Activated T-helper 1 cell treated with anti-CD3 and anti-CD28 coated beads, Interleukin-12 subunit alpha, Interleukin-12 subunit beta, Interleukin-2, Interleukin-4 antibody, amounts not matched to agents 30 ng/mL and 10 ng/mL and 1 ng/mL, durations not matched to agents 14 hours and 24 hours and 36 hours (primary cell): ENCODE measurements around the gene PCNX2. TPM values are rescaled to one million over a fixed set of nuclear protein-coding genes. Genes with fewer than 3 reads are reported as not detected.
"Not testable (repeated sequence)": the region's sequence is repeated elsewhere in the genome, so short reads cannot be mapped to it uniquely, and the experiment has no call there.

Experiments used
- DNase-seq: peaks from one replicate; pipeline ENCODE4 v3.0.0; 2021; ENCODE audit warnings: low spot score
- H3K27ac Mint-ChIP-seq: one replicate; pipeline ENCODE4 v1.8.0; 2021; ENCODE audit warnings: mild to moderate bottlenecking, mixed read lengths
- H3K27me3 Mint-ChIP-seq: one replicate; pipeline ENCODE4 v1.8.0; 2022; ENCODE audit warnings: mild to moderate bottlenecking, moderate library complexity, mixed read lengths; ENCODE audit not compliant: insufficient read depth
- H3K36me3 Mint-ChIP-seq: one replicate; pipeline ENCODE4 v1.8.0; 2021; ENCODE audit warnings: low read depth, mixed read lengths
- H3K4me1 Mint-ChIP-seq: one replicate; pipeline ENCODE4 v1.8.0; 2021; ENCODE audit warnings: low read depth, mixed read lengths
- H3K4me3 Mint-ChIP-seq: one replicate; pipeline ENCODE4 v1.8.0; 2021; ENCODE audit warnings: mild to moderate bottlenecking, moderate library complexity, mixed read lengths
- H3K9me3 Mint-ChIP-seq: one replicate; pipeline ENCODE4 v1.8.0; 2021; ENCODE audit warnings: mixed read lengths
- intact Hi-C: fragments of 100-400 bp; cut with micrococcal nuclease; formaldehyde crosslinking; loops from one replicate; pipeline ENCODE4 v1.15.1; 2024
- total RNA-seq: library from RNA; stranded (reverse); gene quantifications from 2 replicates; pipeline ENCODE4 v1.2.3, GENCODE V29; 2022

Gene PCNX2
- total RNA-seq, 1 donor from 2014 or later = 33.7 TPM

- no peak overlapping the region for H3K27ac Mint-ChIP-seq
- H3K4me1 Mint-ChIP-seq = no peaks in the 10 kb centered on the region
- H3K9me3 Mint-ChIP-seq = no peaks in the 10 kb centered on the region
- DNase-seq = no peak
- H3K27me3 Mint-ChIP-seq = no peaks in the 10 kb centered on the region
- no peak overlapping the region for H3K4me3 Mint-ChIP-seq
- intact Hi-C loops = no loop called here
- peaks cover 33% of the 10 kb centered on the region for H3K36me3 Mint-ChIP-seq
Measured at GRCh38 chr1:233010146-233010545, 285.4 kb downstream of the PCNX2 start.

- Mint-ChIP-seq H3K9me3 (peaks cover 5% of the 10 kb centered on the region), H3K27me3 (no peaks in the 10 kb centered on the region), H3K4me3 (no peak overlapping the region), H3K36me3 (peaks cover 15% of the 10 kb centered on the region), H3K27ac (no peak overlapping the region), H3K4me1 (no peaks in the 10 kb centered on the region)
- DNase-seq = no peak
- intact Hi-C loops = no loop called here
Measured at GRCh38 chr1:233006541-233006973, 289.0 kb downstream of the PCNX2 start.

- no peak for DNase-seq
- H3K4me3 Mint-ChIP-seq = no peak overlapping the region
- no peaks in the 10 kb centered on the region for H3K27me3 Mint-ChIP-seq
- H3K4me1 Mint-ChIP-seq = no peaks in the 10 kb centered on the region
- intact Hi-C loops = no loop called here
- H3K36me3 Mint-ChIP-seq = peaks cover 15% of the 10 kb centered on the region
- H3K9me3 Mint-ChIP-seq = peaks cover 5% of the 10 kb centered on the region
- no peak overlapping the region for H3K27ac Mint-ChIP-seq
Measured at GRCh38 chr1:233006108-233006507, 289.4 kb downstream of the PCNX2 start.

- Mint-ChIP-seq H3K9me3 (peaks cover 5% of the 10 kb centered on the region), H3K27ac (no peak overlapping the region), H3K27me3 (no peaks in the 10 kb centered on the region), H3K4me1 (no peaks in the 10 kb centered on the region), H3K4me3 (no peak overlapping the region), H3K36me3 (peaks cover 16% of the 10 kb centered on the region)
- intact Hi-C loops = no loop called here
- no peak for DNase-seq
Measured at GRCh38 chr1:233005703-233006102, 289.8 kb downstream of the PCNX2 start.

- no peak overlapping the region for H3K27ac Mint-ChIP-seq
- H3K4me1 Mint-ChIP-seq = no peaks in the 10 kb centered on the region
- no peaks in the 10 kb centered on the region for H3K27me3 Mint-ChIP-seq
- no peak overlapping the region for H3K4me3 Mint-ChIP-seq
- H3K36me3 Mint-ChIP-seq = peaks cover 18% of the 10 kb centered on the region
- DNase-seq = no peak
- peaks cover 5% of the 10 kb centered on the region for H3K9me3 Mint-ChIP-seq
- intact Hi-C loops = no loop called here
Measured at GRCh38 chr1:233005156-233005555, 290.4 kb downstream of the PCNX2 start.

- H3K27ac Mint-ChIP-seq = no peak overlapping the region
- no peak for DNase-seq
- H3K4me3 Mint-ChIP-seq = no peak overlapping the region
- peaks cover 19% of the 10 kb centered on the region for H3K36me3 Mint-ChIP-seq
- no peaks in the 10 kb centered on the region for H3K4me1 Mint-ChIP-seq
- no peaks in the 10 kb centered on the region for H3K27me3 Mint-ChIP-seq
- intact Hi-C loops = no loop called here
- peaks cover 5% of the 10 kb centered on the region for H3K9me3 Mint-ChIP-seq
Measured at GRCh38 chr1:233004451-233004850, 291.1 kb downstream of the PCNX2 start.

- intact Hi-C loops, DNase-seq, H3K27ac Mint-ChIP-seq, H3K4me1 Mint-ChIP-seq, H3K4me3 Mint-ChIP-seq, H3K9me3 Mint-ChIP-seq, H3K27me3 Mint-ChIP-seq: not testable (repeated sequence)
- H3K36me3 Mint-ChIP-seq = peaks cover 19% of the 10 kb centered on the region
Measured at GRCh38 chr1:233003638-233004037, 291.9 kb downstream of the PCNX2 start.

- no peaks in the 10 kb centered on the region for H3K27me3 Mint-ChIP-seq
- H3K9me3 Mint-ChIP-seq = peaks cover 5% of the 10 kb centered on the region
- H3K4me1 Mint-ChIP-seq = no peaks in the 10 kb centered on the region
- DNase-seq = no peak
- H3K27ac Mint-ChIP-seq = no peak overlapping the region
- H3K4me3 Mint-ChIP-seq = no peak overlapping the region
- peaks cover 41% of the 10 kb centered on the region for H3K36me3 Mint-ChIP-seq
- intact Hi-C loops = no loop called here
Measured at GRCh38 chr1:232999956-233000625, 295.4 kb downstream of the PCNX2 start.

- intact Hi-C loops = no loop called here
- H3K4me1 Mint-ChIP-seq = no peaks in the 10 kb centered on the region
Measured at GRCh38 chr1:232998646-232999045, 296.9 kb downstream of the PCNX2 start.

GRCh38 chr1:232998138-232998537 lies 297.4 kb downstream of the PCNX2 start:
- H3K4me3 Mint-ChIP-seq = no peak overlapping the region
- peaks cover 17% of the 10 kb centered on the region for H3K9me3 Mint-ChIP-seq
- no peaks in the 10 kb centered on the region for H3K4me1 Mint-ChIP-seq
- H3K27me3 Mint-ChIP-seq = no peaks in the 10 kb centered on the region
- peaks cover 55% of the 10 kb centered on the region for H3K36me3 Mint-ChIP-seq
- H3K27ac Mint-ChIP-seq = no peak overlapping the region
- intact Hi-C loops = no loop called here
- no peak for DNase-seq

More at GRCh38 chr1:232998646-232999045, 296.9 kb downstream of the PCNX2 start:
- Mint-ChIP-seq H3K9me3 (peaks cover 14% of the 10 kb centered on the region), H3K4me3 (no peak overlapping the region), H3K36me3 (peaks cover 52% of the 10 kb centered on the region), H3K27ac (no peak overlapping the region), H3K27me3 (no peaks in the 10 kb centered on the region)
- no peak for DNase-seq

GRCh38 chr1:232996143-232996542 lies 299.4 kb downstream of the PCNX2 start:
- intact Hi-C loops = no loop called here
- no peak overlapping the region for H3K4me3 Mint-ChIP-seq
- no peaks in the 10 kb centered on the region for H3K4me1 Mint-ChIP-seq
- peaks cover 61% of the 10 kb centered on the region for H3K36me3 Mint-ChIP-seq
- H3K27ac Mint-ChIP-seq = no peak overlapping the region
- peaks cover 16% of the 10 kb centered on the region for H3K9me3 Mint-ChIP-seq
- no peaks in the 10 kb centered on the region for H3K27me3 Mint-ChIP-seq
- DNase-seq = no peak

GRCh38 chr1:232995189-232995588 lies 300.3 kb downstream of the PCNX2 start:
- Mint-ChIP-seq H3K4me1 (no peaks in the 10 kb centered on the region), H3K27ac (no peak overlapping the region), H3K36me3 (peaks cover 60% of the 10 kb centered on the region), H3K27me3 (no peaks in the 10 kb centered on the region), H3K9me3 (peaks cover 16% of the 10 kb centered on the region), H3K4me3 (no peak overlapping the region)
- no peak for DNase-seq
- intact Hi-C loops = no loop called here

GRCh38 chr1:232993555-232993954 lies 302.0 kb downstream of the PCNX2 start:
- H3K9me3 Mint-ChIP-seq = peaks cover 16% of the 10 kb centered on the region
- intact Hi-C loops = no loop called here
- no peak overlapping the region for H3K4me3 Mint-ChIP-seq
- DNase-seq = no peak
- no peaks in the 10 kb centered on the region for H3K4me1 Mint-ChIP-seq
- H3K36me3 Mint-ChIP-seq = peaks cover 55% of the 10 kb centered on the region
- no peak overlapping the region for H3K27ac Mint-ChIP-seq
- H3K27me3 Mint-ChIP-seq = no peaks in the 10 kb centered on the region

- no peak overlapping the region for H3K27ac Mint-ChIP-seq
- no peak overlapping the region for H3K4me3 Mint-ChIP-seq
- no peak for DNase-seq
- peaks cover 44% of the 10 kb centered on the region for H3K36me3 Mint-ChIP-seq
- H3K9me3 Mint-ChIP-seq = peaks cover 16% of the 10 kb centered on the region
- intact Hi-C loops = no loop called here
- no peaks in the 10 kb centered on the region for H3K4me1 Mint-ChIP-seq
- H3K27me3 Mint-ChIP-seq = no peaks in the 10 kb centered on the region
Measured at GRCh38 chr1:232992227-232992626, 303.3 kb downstream of the PCNX2 start.
